ENCODE measurements around the gene SERPINB1.

SERPINB1 gene

DNA sequence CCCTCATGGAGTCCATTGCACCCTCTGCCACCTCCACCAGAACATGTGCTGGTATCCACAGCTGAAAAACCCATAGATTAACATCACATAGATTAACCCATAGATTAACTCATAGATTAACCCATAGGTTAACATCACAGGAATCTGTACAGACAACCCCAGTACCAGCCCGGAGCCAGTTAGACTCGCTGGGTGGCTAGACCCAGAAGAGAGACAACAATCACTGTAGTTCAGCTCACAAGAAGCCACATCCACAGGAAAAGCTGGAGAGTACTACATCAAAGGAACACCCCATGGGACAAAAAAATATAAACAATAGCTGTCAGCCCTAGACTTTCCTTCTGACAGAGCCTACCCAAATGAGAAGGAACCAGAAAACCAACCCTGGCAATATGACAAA, 36.3 kb upstream of the SERPINB1 start:
- WGBS = 93% methylated on average over 2 of the region's 2 CpGs
- H3K14ac ChIP-seq (ENCODE audit: low read length in 2 of 2) = no peak overlapping the region

DNA sequence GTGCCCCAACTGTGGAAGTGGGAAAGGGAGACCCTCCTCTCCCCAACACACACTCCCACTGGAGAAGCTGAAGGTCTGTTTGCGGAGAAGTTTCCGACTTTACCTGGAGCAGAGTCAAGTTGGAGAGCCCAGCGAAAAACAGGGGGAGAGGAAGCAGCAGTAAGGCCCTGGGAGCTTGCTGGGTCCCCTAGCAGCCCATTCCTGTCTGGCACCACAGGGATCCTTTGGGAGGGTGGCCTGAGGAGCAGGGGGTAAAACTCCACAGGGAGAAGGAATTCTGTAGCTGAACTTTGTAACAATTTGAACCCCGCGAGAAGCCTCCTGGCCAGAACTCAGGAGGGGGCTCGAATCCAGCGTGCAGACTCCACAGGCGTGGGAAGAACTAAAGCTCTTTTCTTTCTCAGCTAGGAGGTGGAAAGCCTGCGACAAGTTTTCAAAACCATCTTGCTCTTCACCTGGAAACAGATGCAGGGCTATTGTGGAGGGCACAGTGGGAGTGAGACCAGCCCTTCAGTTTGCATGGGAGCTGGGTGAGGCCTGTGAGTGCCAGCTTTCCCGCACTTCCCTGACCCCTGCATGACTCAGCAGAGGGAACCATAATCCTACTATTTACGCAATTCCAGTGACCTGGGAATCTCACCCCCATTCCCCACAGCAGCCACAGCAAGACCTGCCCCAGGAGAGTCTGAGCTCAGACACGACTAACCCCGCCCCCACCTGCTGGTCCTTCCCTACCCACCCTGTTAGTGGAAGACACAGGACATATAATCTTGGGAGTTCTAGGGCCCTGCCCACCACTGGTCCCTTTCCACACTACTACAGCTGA, 35.6 kb upstream of the SERPINB1 start:
- H4K91ac ChIP-seq (ENCODE audit: low read length) = peak overlapping the region; percentile 49
- H2BK120ac ChIP-seq (ENCODE audit: low read depth, low read length) = peak overlapping the region; percentile 54
- no peaks in the 10 kb centered on the region for H3K27me3 ChIP-seq (ENCODE audit: control insufficient read depth in 1 of 2, insufficient read depth in 1 of 2, low read length in 2 of 2)

More for the DNA sequence above, 36.3 kb upstream of the SERPINB1 start:
- H2BK12ac ChIP-seq (ENCODE audit: low read length in 2 of 2) = no peak overlapping the region
- H3K4me3 ChIP-seq (ENCODE audit: insufficient read depth in 1 of 2, low read depth in 1 of 2, low read length in 2 of 2) = no peak overlapping the region
- H2AFZ ChIP-seq (ENCODE audit: low read depth, low read length) = no peak overlapping the region
- H2BK15ac ChIP-seq (ENCODE audit: low read depth, poor library complexity, severe bottlenecking) = peak overlapping the region; percentile 78
- H4K91ac ChIP-seq (ENCODE audit: low read length) = peak overlapping the region; percentile 56
- peak overlapping the region; percentile 85 for H4K8ac ChIP-seq (ENCODE audit: low read length)
- H3K36me3 ChIP-seq (ENCODE audit: control insufficient read depth in 1 of 2, insufficient read depth in 2 of 2, low read depth in 1 of 2, low read length in 2 of 2) = no peaks in the 10 kb centered on the region
- H3K9me3 ChIP-seq (ENCODE audit: control insufficient read depth, low read length) = no peaks in the 10 kb centered on the region
- no peak overlapping the region for H2BK5ac ChIP-seq (ENCODE audit: low read depth, low read length, poor library complexity, severe bottlenecking)
- no peaks in the 10 kb centered on the region for H3K79me1 ChIP-seq (replicated peaks; ENCODE audit: low read length, poor library complexity, severe bottlenecking)
- H2AK5ac ChIP-seq (ENCODE audit: low read length, severe bottlenecking) = peak overlapping the region; percentile 83
- H3K4ac ChIP-seq (ENCODE audit: low read depth in 1 of 2, low read length in 2 of 2) = peak overlapping the region in 1 of 2 experiments; percentile 28
- peaks cover 18% of the 10 kb centered on the region for H3K4me1 ChIP-seq (ENCODE audit: control insufficient read depth, insufficient read depth, low read depth, low read length)
- no peak overlapping the region for H3K18ac ChIP-seq (ENCODE audit: low read depth in 1 of 2, low read length in 2 of 2)
- no peak for DNase-seq
- no peaks in the 10 kb centered on the region for H3K27me3 ChIP-seq (ENCODE audit: control insufficient read depth in 1 of 2, insufficient read depth in 1 of 2, low read length in 2 of 2)
- H3K27ac ChIP-seq (ENCODE audit: low read length, poor library complexity, severe bottlenecking) = no peak overlapping the region
- no peak overlapping the region for H3K23ac ChIP-seq (ENCODE audit: low read length in 2 of 2)
- H3K9ac ChIP-seq (ENCODE audit: low read length) = no peak overlapping the region
- H2BK120ac ChIP-seq (ENCODE audit: low read depth, low read length) = no peak overlapping the region
- H3K4me2 ChIP-seq (ENCODE audit: low read length, poor library complexity, severe bottlenecking) = no peak overlapping the region

DNA sequence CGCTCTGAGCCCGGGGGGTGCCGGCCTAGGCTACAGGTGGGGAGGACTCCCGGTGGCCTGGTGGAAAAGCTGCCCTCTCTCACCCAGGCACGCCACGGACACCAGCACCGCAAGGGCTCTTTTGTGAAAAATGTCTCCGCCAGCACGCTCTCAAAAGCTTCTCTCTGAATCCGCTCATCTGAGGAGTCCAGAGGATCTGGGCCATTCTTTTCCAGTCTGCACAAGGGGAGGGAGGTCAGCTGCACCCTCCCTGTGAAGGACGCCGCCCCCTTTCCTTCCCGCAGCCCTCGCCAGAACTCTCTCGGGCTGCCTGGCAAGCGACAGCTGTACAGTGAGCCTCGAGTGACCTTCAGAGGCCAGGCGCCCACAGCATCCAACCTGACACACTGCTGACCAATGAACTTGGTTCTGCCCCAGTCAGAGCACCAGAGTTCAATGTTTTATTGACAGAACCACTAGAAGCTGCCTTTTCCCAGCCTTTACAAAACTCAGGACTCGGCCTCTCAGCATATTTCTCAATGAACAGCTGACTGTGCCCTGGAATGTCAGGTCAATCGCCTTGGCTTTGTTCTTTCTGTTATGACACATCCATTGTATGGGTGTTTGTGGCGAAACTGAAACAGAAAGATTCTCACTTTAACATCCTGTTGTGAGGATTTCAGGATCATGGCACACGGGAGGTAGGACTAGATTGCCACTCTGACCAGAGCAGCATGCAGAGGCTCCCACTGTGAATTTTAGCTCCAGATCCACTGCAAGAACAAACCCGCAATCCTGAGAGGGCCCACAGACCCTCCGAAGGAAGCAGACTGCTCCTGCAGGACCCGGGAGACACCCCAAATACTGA, 34.8 kb upstream of the SERPINB1 start:
- Histone ChIP-seq H2BK12ac (ENCODE audit: low read length in 2 of 2) (peak overlapping the region; percentile 75 to 92), H2AK5ac (ENCODE audit: low read length, severe bottlenecking) (peak overlapping the region; percentile 74), H3K14ac (ENCODE audit: low read length in 2 of 2) (no peak overlapping the region), H3K36me3 (ENCODE audit: control insufficient read depth in 1 of 2, insufficient read depth in 2 of 2, low read depth in 1 of 2, low read length in 2 of 2) (no peaks in the 10 kb centered on the region), H3K18ac (ENCODE audit: low read depth in 1 of 2, low read length in 2 of 2) (peak overlapping the region; percentile 90 to 93), H4K8ac (ENCODE audit: low read length) (peak overlapping the region; percentile 85), H3K79me1 (replicated peaks; ENCODE audit: low read length, poor library complexity, severe bottlenecking) (no peaks in the 10 kb centered on the region), H3K23ac (ENCODE audit: low read length in 2 of 2) (no peak overlapping the region), H2BK5ac (ENCODE audit: low read depth, low read length, poor library complexity, severe bottlenecking) (peak overlapping the region; percentile 75), H3K27me3 (ENCODE audit: control insufficient read depth in 1 of 2, insufficient read depth in 1 of 2, low read length in 2 of 2) (no peaks in the 10 kb centered on the region), H3K9me3 (ENCODE audit: control insufficient read depth, low read length) (no peaks in the 10 kb centered on the region), H2BK120ac (ENCODE audit: low read depth, low read length) (peak overlapping the region; percentile 83), H3K4me2 (ENCODE audit: low read length, poor library complexity, severe bottlenecking) (peak overlapping the region; percentile 44), H2AFZ (ENCODE audit: low read depth, low read length) (peak overlapping the region; percentile 1), H2BK15ac (ENCODE audit: low read depth, poor library complexity, severe bottlenecking) (no peak overlapping the region), H3K9ac (ENCODE audit: low read length) (peak overlapping the region; percentile 80), H3K27ac (ENCODE audit: low read length, poor library complexity, severe bottlenecking) (peak overlapping the region; percentile 66), H3K4ac (ENCODE audit: low read depth in 1 of 2, low read length in 2 of 2) (peak overlapping the region; percentile 46 to 76), H3K4me1 (ENCODE audit: control insufficient read depth, insufficient read depth, low read depth, low read length) (peaks cover 18% of the 10 kb centered on the region), H4K91ac (ENCODE audit: low read length) (peak overlapping the region; percentile 44), H3K4me3 (ENCODE audit: insufficient read depth in 1 of 2, low read depth in 1 of 2, low read length in 2 of 2) (peak overlapping the region in 1 of 2 experiments; percentile 70)
- DNase-seq = peak; percentile 91
- WGBS = 16% methylated on average over 23 of the region's 25 CpGs

More for the DNA sequence above, 35.6 kb upstream of the SERPINB1 start:
- no peak overlapping the region for H2AFZ ChIP-seq (ENCODE audit: low read depth, low read length)
- H2BK5ac ChIP-seq (ENCODE audit: low read depth, low read length, poor library complexity, severe bottlenecking) = peak overlapping the region; percentile 75
- peak overlapping the region; percentile 90 to 93 for H3K18ac ChIP-seq (ENCODE audit: low read depth in 1 of 2, low read length in 2 of 2)
- H2BK12ac ChIP-seq (ENCODE audit: low read length in 2 of 2) = peak overlapping the region; percentile 75 to 92
- H4K8ac ChIP-seq (ENCODE audit: low read length) = peak overlapping the region; percentile 85
- peak overlapping the region; percentile 80 for H3K9ac ChIP-seq (ENCODE audit: low read length)
- no peaks in the 10 kb centered on the region for H3K36me3 ChIP-seq (ENCODE audit: control insufficient read depth in 1 of 2, insufficient read depth in 2 of 2, low read depth in 1 of 2, low read length in 2 of 2)
- WGBS = 52% methylated on average over 13 of the region's 13 CpGs
- peak overlapping the region in 1 of 2 experiments; percentile 70 for H3K4me3 ChIP-seq (ENCODE audit: insufficient read depth in 1 of 2, low read depth in 1 of 2, low read length in 2 of 2)
- peak overlapping the region; percentile 23 for H3K4me2 ChIP-seq (ENCODE audit: low read length, poor library complexity, severe bottlenecking)
- peaks cover 18% of the 10 kb centered on the region for H3K4me1 ChIP-seq (ENCODE audit: control insufficient read depth, insufficient read depth, low read depth, low read length)
- peak overlapping the region; percentile 66 for H3K27ac ChIP-seq (ENCODE audit: low read length, poor library complexity, severe bottlenecking)
- H3K79me1 ChIP-seq (replicated peaks; ENCODE audit: low read length, poor library complexity, severe bottlenecking) = no peaks in the 10 kb centered on the region
- no peak overlapping the region for H3K14ac ChIP-seq (ENCODE audit: low read length in 2 of 2)
- peak; percentile 76 for DNase-seq
- peak overlapping the region; percentile 63 for H2BK15ac ChIP-seq (ENCODE audit: low read depth, poor library complexity, severe bottlenecking)
- H3K9me3 ChIP-seq (ENCODE audit: control insufficient read depth, low read length) = no peaks in the 10 kb centered on the region
- peak overlapping the region; percentile 46 to 76 for H3K4ac ChIP-seq (ENCODE audit: low read depth in 1 of 2, low read length in 2 of 2)
- no peak overlapping the region for H3K23ac ChIP-seq (ENCODE audit: low read length in 2 of 2)
- H2AK5ac ChIP-seq (ENCODE audit: low read length, severe bottlenecking) = peak overlapping the region; percentile 83
